Natural killer cell (primary cell): Measurements from ENCODE around the gene MT1E. TPM values are rescaled to one million over a fixed set of nuclear protein-coding genes. Genes with fewer than 3 reads are reported as not detected.

Experiments
- ATAC-seq, 3 donors: fragments of 150-1000 bp in 2 of 3; fragments of 200-7000 bp in 1 of 3; cut with Tn5 transposase; 1 replicate in 1 of 3; 2 replicates in 2 of 3; pipeline ENCODE4 v1.10.0; 2021; ENCODE audit warnings: mild to moderate bottlenecking in 2 of 3, moderate library complexity in 2 of 3
- DNase-seq, 2 donors: peaks; one replicate each; pipeline versions ENCODE4 v3.0.0 to v3.0.0-alpha.2; 2013 to 2021; ENCODE audit warnings: mixed read lengths in 1 of 2
- H3K27ac ChIP-seq: one replicate; pipeline ENCODE4 v1.5.1; 2013; ENCODE audit warnings: mild to moderate bottlenecking, low read length
- H3K27me3 ChIP-seq: one replicate; pipeline ENCODE4 v1.6.1; 2013; ENCODE audit warnings: low read length; ENCODE audit not compliant: control insufficient read depth, insufficient read depth
- H3K36me3 ChIP-seq: one replicate; pipeline ENCODE4 v1.6.1; 2013; ENCODE audit warnings: low read length; ENCODE audit not compliant: control insufficient read depth, insufficient read depth
- H3K4me1 ChIP-seq: one replicate; pipeline ENCODE4 v1.6.1; 2013; ENCODE audit warnings: low read length; ENCODE audit not compliant: control insufficient read depth, insufficient read depth
- H3K4me3 ChIP-seq: one replicate; pipeline ENCODE4 v1.5.1; 2013; ENCODE audit warnings: low read length
- H3K9me3 ChIP-seq: one replicate; pipeline ENCODE4 v1.6.1; 2013; ENCODE audit warnings: low read length; ENCODE audit not compliant: control insufficient read depth, insufficient read depth
- H3K27ac Mint-ChIP-seq, 2 donors: one replicate each; pipeline ENCODE4 v1.8.0; 2022; ENCODE audit warnings: mild to moderate bottlenecking in 2 of 2, mixed read lengths in 2 of 2, moderate library complexity in 1 of 2
- H3K27me3 Mint-ChIP-seq, 2 donors: one replicate each; pipeline ENCODE4 v1.8.0; 2022; ENCODE audit warnings: low read depth in 2 of 2, mixed read lengths in 2 of 2
- H3K36me3 Mint-ChIP-seq: one replicate; pipeline ENCODE4 v1.8.0; 2022; ENCODE audit warnings: mixed read lengths
- H3K4me1 Mint-ChIP-seq, 2 donors: one replicate each; pipeline ENCODE4 v1.8.0; 2022; ENCODE audit warnings: mixed read lengths in 2 of 2
- H3K4me3 Mint-ChIP-seq: one replicate; pipeline ENCODE4 v1.8.0; 2022; ENCODE audit warnings: mild to moderate bottlenecking, moderate library complexity, mixed read lengths
- H3K9me3 Mint-ChIP-seq, 2 donors: one replicate each; pipeline ENCODE4 v1.8.0; 2022; ENCODE audit warnings: mixed read lengths in 2 of 2
- WGBS: methylation state at CpG from one replicate; pipeline ENCODE4 v1.1.7; 2013; ENCODE audit warnings: missing lambda C conversion rate; ENCODE audit not compliant: insufficient coverage; 5-methylcytosine and 5-hydroxymethylcytosine counted together
- intact Hi-C: fragments of 100-400 bp; cut with micrococcal nuclease; formaldehyde crosslinking; loops from one replicate; pipeline ENCODE4 v1.14.2; 2022
- total RNA-seq, 4 donors: library from RNA; stranded (reverse); fragments of 120-200 nt in 1 of 4; gene quantifications; one replicate each; pipeline versions ENCODE4 v1.2.3 to v1.2.4, GENCODE V29; 2013 to 2022
- TF ChIP-seq, protein P1 (sequence below): fragments of 200-600 bp; IDR thresholded peaks from one replicate; pipeline ENCODE4 v1.8.0; 2022; ENCODE audit warnings: antibody characterized with exemption

MT1E gene
- total RNA-seq, 3 donors from 2014 or later (not counting 1 experiment from before 2014, with no cell fraction given) = 0.40 to 3.2 TPM; not detected in 1

DNA sequence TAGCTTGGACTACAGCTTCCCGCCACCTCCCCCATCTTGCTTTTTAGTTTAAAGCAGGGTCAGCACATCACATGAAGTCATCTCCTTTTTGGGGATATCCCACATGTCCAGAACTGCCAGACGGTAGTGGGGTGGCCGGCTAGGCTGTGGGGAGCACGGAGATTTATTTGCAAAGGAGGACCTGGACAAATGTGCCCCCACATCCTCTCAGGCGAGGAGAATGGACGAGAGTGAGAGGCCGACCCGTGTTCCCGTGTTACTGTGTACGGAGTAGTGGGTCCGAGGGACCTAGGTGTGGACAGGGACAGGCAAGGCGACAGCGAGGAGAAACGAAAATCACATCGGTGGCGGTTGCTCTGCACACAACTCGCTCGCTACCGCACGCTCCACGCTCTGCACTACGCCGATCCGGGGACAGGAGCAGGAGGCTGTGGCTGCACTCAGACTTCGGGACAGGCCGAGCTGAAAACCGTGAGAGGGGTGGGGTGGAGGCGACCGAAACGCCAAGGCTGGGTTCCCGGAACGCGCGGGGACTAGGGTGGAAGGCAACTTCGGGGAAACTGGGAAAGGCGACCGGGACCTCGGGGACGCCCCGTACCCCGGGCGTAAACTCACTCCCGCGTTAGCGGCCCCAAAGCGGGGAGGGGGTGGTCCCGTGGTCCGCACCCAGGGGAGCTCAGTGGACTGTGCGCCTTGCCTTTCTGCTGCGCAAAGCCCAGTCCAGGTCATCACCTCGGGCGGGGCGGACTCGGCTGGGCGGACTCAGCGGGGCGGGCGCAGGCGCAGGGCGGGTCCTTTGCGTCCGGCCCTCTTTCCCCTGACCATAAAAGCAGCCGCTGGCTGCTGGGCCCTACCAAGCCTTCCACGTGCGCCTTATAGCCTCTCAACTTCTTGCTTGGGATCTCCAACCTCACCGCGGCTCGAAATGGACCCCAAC lies 12.5 kb downstream of the MT1E start, which contains the start of gene MT1A:
Gene MT1A (plus strand): TSS at position 853 of the 937 bp plus-strand sequence. CDS start 73 bp downstream, at position 926.
- peaks cover 13 to 14% of the 10 kb centered on the region in 2 donors for H3K4me1 Mint-ChIP-seq

GRCh38 chr16:56639045-56639444 lies 13.5 kb downstream of the MT1E start:
- H3K36me3 ChIP-seq = no peaks in the 10 kb centered on the region
- peaks cover 39% of the 10 kb centered on the region for H3K27me3 ChIP-seq
- H3K4me3 ChIP-seq = no peak overlapping the region
- no peak for ATAC-seq
- H3K9me3 ChIP-seq = no peaks in the 10 kb centered on the region
- Mint-ChIP-seq H3K27me3 (peaks cover 63 to 64% of the 10 kb centered on the region in 2 donors), H3K27ac (no peak overlapping the region), H3K4me1 (peaks cover 20 to 22% of the 10 kb centered on the region in 2 donors), H3K4me3 (no peak overlapping the region), H3K9me3 (no peaks in the 10 kb centered on the region), H3K36me3 (no peaks in the 10 kb centered on the region)
- WGBS = 85% methylated on average over 1 of the region's 1 CpG
- H3K4me1 ChIP-seq = peaks cover 33% of the 10 kb centered on the region
- no peak overlapping the region for H3K27ac ChIP-seq
- TF ChIP-seq, protein P1, sequence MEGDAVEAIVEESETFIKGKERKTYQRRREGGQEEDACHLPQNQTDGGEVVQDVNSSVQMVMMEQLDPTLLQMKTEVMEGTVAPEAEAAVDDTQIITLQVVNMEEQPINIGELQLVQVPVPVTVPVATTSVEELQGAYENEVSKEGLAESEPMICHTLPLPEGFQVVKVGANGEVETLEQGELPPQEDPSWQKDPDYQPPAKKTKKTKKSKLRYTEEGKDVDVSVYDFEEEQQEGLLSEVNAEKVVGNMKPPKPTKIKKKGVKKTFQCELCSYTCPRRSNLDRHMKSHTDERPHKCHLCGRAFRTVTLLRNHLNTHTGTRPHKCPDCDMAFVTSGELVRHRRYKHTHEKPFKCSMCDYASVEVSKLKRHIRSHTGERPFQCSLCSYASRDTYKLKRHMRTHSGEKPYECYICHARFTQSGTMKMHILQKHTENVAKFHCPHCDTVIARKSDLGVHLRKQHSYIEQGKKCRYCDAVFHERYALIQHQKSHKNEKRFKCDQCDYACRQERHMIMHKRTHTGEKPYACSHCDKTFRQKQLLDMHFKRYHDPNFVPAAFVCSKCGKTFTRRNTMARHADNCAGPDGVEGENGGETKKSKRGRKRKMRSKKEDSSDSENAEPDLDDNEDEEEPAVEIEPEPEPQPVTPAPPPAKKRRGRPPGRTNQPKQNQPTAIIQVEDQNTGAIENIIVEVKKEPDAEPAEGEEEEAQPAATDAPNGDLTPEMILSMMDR = no peak
- DNase-seq = no peak
- intact Hi-C loops = no loop called here

More for the DNA sequence above, 12.5 kb downstream of the MT1E start, which contains the start of gene MT1A:
- H3K4me3 ChIP-seq = no peak within 1 kb of the TSS
- no peaks in the 10 kb centered on the region for H3K9me3 ChIP-seq
- H3K36me3 ChIP-seq = no peaks in the 10 kb centered on the region
- intact Hi-C loops = no loop called here
- H3K36me3 Mint-ChIP-seq = no peaks in the 10 kb centered on the region
- no peaks in the 10 kb centered on the region for H3K9me3 Mint-ChIP-seq
- TF ChIP-seq, protein P1 = no peak
- H3K4me1 ChIP-seq = peaks cover 23% of the 10 kb centered on the region
- ATAC-seq (no peak), DNase-seq (peak in 1 of 2 donors; percentile 38)
- peaks cover 46% of the 10 kb centered on the region for H3K27me3 ChIP-seq
- H3K27ac Mint-ChIP-seq = no peak within 1 kb of the TSS
- H3K27ac ChIP-seq = no peak within 1 kb of the TSS
- 6% methylated on average over 68 of the region's 68 CpGs for WGBS
- H3K27me3 Mint-ChIP-seq = peaks cover 69 to 70% of the 10 kb centered on the region in 2 donors
- H3K4me3 Mint-ChIP-seq = no peak within 1 kb of the TSS

DNA sequence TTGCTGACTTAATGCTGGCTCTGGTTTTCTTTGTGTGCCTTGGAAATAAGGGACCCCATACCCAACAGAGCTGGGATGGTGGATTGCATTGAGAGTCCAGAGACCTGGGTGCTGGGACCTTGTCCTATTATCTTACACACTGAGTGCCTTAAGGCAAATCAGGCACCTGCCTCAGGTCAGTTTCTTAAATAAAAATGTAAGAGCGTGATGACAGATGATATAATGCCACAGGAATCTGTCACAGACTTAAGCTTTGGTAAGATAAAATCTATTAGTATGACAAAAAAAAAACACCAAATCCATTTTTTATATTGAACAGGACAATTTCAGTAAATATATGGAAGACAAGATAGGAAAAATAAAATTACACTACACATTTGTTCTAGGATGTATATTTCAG lies 14.5 kb downstream of the MT1E start:
- Histone ChIP-seq H3K9me3 (no peaks in the 10 kb centered on the region), H3K27me3 (peaks cover 32% of the 10 kb centered on the region), H3K27ac (no peak overlapping the region), H3K36me3 (no peaks in the 10 kb centered on the region), H3K4me3 (no peak overlapping the region), H3K4me1 (peaks cover 33% of the 10 kb centered on the region)
- ATAC-seq (no peak), DNase-seq (no peak)
- TF ChIP-seq, protein P1 = no peak
- Mint-ChIP-seq H3K4me3 (no peak overlapping the region), H3K27ac (no peak overlapping the region), H3K36me3 (no peaks in the 10 kb centered on the region), H3K4me1 (peaks cover 22 to 23% of the 10 kb centered on the region in 2 donors), H3K27me3 (peaks cover 58 to 64% of the 10 kb centered on the region in 2 donors), H3K9me3 (no peaks in the 10 kb centered on the region)
- intact Hi-C loops = no loop called here
- WGBS = no CpG with 5 or more reads among the region's 1 CpG
